Lower leg skin (tissue), 3 donors: ENCODE results near the gene CCDC51.

Source experiments
- POLR2A ChIP-seq, 2 donors: fragments of 450-650 bp; IDR thresholded peaks; one replicate each; pipeline ENCODE4 v1.6.1; 2016 to 2017; ENCODE audit warnings: antibody characterized with exemption in 2 of 2, mild to moderate bottlenecking in 1 of 2, moderate library complexity in 1 of 2
- TF ChIP-seq, protein P1 (sequence below), 3 donors: fragments of 450-650 bp; IDR thresholded peaks; one replicate each; pipeline ENCODE4 v1.5.1; 2016; ENCODE audit warnings: antibody characterized with exemption in 3 of 3, mild to moderate bottlenecking in 3 of 3, moderate library complexity in 2 of 3

- no peak for TF ChIP-seq POLR2A (IDR thresholded peaks at IDR 0.05)
- TF ChIP-seq, protein P1, sequence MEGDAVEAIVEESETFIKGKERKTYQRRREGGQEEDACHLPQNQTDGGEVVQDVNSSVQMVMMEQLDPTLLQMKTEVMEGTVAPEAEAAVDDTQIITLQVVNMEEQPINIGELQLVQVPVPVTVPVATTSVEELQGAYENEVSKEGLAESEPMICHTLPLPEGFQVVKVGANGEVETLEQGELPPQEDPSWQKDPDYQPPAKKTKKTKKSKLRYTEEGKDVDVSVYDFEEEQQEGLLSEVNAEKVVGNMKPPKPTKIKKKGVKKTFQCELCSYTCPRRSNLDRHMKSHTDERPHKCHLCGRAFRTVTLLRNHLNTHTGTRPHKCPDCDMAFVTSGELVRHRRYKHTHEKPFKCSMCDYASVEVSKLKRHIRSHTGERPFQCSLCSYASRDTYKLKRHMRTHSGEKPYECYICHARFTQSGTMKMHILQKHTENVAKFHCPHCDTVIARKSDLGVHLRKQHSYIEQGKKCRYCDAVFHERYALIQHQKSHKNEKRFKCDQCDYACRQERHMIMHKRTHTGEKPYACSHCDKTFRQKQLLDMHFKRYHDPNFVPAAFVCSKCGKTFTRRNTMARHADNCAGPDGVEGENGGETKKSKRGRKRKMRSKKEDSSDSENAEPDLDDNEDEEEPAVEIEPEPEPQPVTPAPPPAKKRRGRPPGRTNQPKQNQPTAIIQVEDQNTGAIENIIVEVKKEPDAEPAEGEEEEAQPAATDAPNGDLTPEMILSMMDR (IDR thresholded peaks at IDR 0.05): no peak
Measured at GRCh38 chr3:48463703-48464102, 23.8 kb upstream of the CCDC51 start.
